Memory B cell (primary cell): ENCODE measurements around the gene CFAP251.
"Not testable (repeated sequence)": the region's sequence is repeated elsewhere in the genome, so short reads cannot be mapped to it uniquely, and the experiment has no call there.

Source experiments
- ATAC-seq: fragments of 150-1000 bp; cut with Tn5 transposase; 2 replicates; pipeline ENCODE4 v1.10.0; 2021; ENCODE audit warnings: low read depth, mild to moderate bottlenecking, moderate library complexity
- DNase-seq, 2 donors: peaks; one replicate each; pipeline ENCODE4 v3.0.0; 2022; ENCODE audit warnings: low spot score in 2 of 2
- H3K27ac Mint-ChIP-seq: one replicate; pipeline ENCODE4 v1.8.0; 2022; ENCODE audit warnings: mild to moderate bottlenecking, moderate library complexity, mixed read lengths
- H3K27me3 Mint-ChIP-seq: one replicate; pipeline ENCODE4 v1.8.0; 2022; ENCODE audit warnings: mixed read lengths
- H3K36me3 Mint-ChIP-seq: one replicate; pipeline ENCODE4 v1.8.0; 2022; ENCODE audit warnings: mild to moderate bottlenecking, mixed read lengths
- H3K4me1 Mint-ChIP-seq: one replicate; pipeline ENCODE4 v1.8.0; 2022; ENCODE audit warnings: mixed read lengths
- H3K4me3 Mint-ChIP-seq: one replicate; pipeline ENCODE4 v1.8.0; 2022; ENCODE audit warnings: mild to moderate bottlenecking, moderate library complexity, mixed read lengths
- H3K9me3 Mint-ChIP-seq: one replicate; pipeline ENCODE4 v1.8.0; 2022; ENCODE audit warnings: mixed read lengths

CFAP251 gene

DNA sequence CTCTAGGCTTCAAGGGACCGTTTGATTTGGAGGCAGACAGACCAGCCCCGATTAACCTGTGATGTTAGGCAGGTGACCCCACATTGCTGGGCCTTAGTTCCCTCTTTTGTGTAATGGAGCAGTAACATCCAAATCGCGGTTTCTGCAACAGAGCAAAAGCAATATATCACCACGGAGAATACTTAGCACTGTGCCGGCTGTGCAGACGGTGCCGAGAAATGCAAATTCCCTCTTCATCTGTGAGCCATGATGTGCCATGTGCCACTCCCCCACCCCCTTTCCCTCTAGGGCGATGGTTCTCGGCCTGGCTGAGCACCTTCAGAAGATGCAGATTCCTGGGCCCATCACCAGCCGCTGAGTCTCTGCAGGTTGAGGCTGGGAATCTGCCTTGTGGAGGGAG lies 114.2 kb downstream of the CFAP251 start:
- Mint-ChIP-seq H3K4me3 (no peak overlapping the region), H3K9me3 (no peaks in the 10 kb centered on the region), H3K4me1 (peaks cover 34% of the 10 kb centered on the region), H3K27ac (no peak overlapping the region), H3K36me3 (peaks cover 1% of the 10 kb centered on the region), H3K27me3 (peaks cover 4% of the 10 kb centered on the region)
- DNase-seq: peak in 1 of 2 donors; percentile 25
- ATAC-seq: peak; percentile 66

DNA sequence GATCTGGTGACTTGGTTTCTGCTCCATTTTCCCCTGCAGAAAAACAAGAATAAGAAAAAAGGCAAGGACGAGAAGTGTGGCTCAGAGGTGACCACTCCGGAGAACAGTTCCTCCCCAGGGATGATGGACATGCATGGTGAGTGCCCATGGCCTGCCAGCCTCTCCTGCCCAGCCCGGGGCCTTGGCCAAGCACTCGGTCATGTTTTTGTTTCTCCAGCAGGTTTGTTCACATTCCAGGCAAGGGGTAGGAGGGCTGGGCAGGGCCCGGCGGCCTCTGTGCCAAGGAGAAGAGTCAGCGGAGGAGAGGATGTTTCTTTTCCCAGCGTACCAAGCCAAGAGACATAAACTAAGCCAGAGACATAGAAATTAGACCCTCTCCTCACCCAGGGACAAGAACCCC lies 116.9 kb downstream of the CFAP251 start:
- no peaks in the 10 kb centered on the region for H3K9me3 Mint-ChIP-seq
- H3K27me3 Mint-ChIP-seq: peaks cover 2% of the 10 kb centered on the region
- DNase-seq (no peak), ATAC-seq (no peak)
- no peak overlapping the region for H3K27ac Mint-ChIP-seq
- peaks cover 1% of the 10 kb centered on the region for H3K36me3 Mint-ChIP-seq
- H3K4me1 Mint-ChIP-seq: peaks cover 17% of the 10 kb centered on the region
- no peak overlapping the region for H3K4me3 Mint-ChIP-seq

DNA sequence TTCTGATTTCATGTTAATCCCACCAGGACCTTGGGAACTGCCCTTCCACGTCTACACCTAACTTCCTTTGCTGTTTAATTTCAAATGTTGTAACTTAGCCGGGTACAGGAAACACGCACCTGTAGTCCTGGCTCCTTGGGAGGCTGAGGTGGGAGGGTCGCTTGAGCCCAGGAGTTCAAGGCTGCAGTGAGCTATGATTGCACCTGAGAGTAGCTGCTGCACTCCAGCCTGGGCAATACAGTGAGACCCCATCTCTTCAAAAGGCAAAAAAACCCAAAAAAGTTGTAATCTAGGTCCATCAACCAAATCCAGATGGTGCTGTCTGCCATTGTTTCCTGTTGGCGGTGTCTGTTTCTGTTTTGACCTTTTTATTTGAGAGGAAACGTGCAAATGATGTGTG lies 117.8 kb downstream of the CFAP251 start:
- no peak overlapping the region for H3K4me3 Mint-ChIP-seq
- DNase-seq: no peak
- ATAC-seq: no peak
- no peaks in the 10 kb centered on the region for H3K9me3 Mint-ChIP-seq
- H3K27me3 Mint-ChIP-seq: peaks cover 2% of the 10 kb centered on the region
- peaks cover 14% of the 10 kb centered on the region for H3K4me1 Mint-ChIP-seq
- no peak overlapping the region for H3K27ac Mint-ChIP-seq
- H3K36me3 Mint-ChIP-seq: peaks cover 1% of the 10 kb centered on the region

DNA sequence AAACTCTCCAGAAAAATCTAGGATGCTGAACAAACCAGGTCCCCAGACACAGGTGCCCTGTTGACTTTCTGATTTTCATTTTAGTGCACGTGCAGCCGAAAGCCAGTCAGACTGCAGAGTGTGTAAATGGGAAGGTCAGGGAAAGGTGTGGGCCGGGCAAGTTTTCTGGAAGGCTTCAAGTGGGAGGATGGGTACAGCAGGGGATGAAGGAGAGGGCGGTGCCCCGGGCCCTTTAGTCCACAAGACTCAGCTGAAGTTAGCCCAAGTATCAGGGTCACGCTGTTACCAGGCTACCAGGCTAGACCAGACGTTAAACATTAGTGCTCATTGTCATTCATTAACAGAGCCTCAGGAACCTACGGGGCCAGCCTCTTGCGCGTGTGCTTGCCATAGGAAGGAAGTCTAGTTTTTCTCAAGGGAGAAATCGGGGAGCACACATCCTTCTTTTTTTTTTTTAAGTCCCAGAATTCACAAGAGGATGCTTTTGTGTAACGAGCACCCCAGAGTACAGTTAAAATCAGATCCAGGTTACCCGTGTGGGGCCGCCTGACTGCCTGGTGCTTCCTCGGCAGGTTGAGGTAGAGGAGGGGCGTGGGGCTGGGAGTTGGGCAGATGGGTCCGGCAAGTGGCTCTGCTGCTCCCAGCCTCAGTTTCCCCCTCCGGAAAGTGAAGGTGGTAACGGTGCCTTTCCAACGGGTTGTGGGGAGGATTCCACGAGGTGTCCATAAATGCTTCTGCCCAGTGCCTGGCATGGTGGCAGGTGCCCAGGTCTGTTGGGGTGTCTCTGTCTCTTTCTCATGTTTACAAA lies 122.4 kb downstream of the CFAP251 start:
- Mint-ChIP-seq H3K4me3 (no peak overlapping the region), H3K4me1 (no peaks in the 10 kb centered on the region), H3K36me3 (peaks cover 9% of the 10 kb centered on the region), H3K27ac (no peak overlapping the region), H3K9me3 (no peaks in the 10 kb centered on the region), H3K27me3 (no peaks in the 10 kb centered on the region)
- no peak for DNase-seq
- no peak for ATAC-seq

DNA sequence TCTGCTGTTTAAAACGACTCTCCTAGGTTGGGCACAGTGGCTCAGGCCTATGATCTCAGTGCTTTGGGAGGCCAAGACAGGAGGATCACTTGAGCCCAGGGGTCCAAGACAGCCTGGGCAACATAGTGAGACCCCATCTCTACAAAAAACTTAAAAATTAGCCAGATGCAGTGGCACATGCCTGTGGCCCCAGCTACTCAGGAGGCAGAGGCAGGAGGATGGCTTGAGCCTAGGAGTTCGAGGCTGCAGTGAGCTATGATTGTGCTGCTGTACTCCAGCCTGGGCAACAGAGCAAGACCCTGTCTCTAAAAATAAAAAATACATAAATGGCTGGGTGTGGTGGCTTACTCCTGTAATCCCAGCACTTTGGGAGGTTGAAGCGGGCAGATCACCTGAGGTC lies 123.1 kb downstream of the CFAP251 start:
- not testable (repeated sequence) for H3K36me3 Mint-ChIP-seq, H3K4me1 Mint-ChIP-seq, ATAC-seq, DNase-seq, H3K9me3 Mint-ChIP-seq, H3K27me3 Mint-ChIP-seq, H3K4me3 Mint-ChIP-seq, H3K27ac Mint-ChIP-seq

DNA sequence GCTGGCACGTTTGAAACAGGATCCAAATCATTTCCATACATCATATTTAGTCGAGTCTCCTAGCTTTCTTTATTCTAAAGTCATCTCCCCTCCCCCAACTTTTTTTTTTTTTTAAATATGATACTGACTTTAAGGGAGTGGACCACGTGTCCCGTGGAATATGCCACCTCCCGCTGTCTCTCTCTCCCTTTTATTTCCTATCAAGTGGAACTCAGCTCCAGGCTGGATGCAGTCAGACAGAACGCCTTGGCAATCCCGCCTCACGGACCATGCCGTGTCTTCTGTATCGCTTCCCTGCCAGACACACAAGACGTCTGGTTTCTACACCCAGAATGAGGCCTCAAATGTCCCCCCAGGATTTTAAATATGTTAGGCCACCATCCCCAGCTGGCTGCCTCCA lies 124.5 kb downstream of the CFAP251 start:
- Mint-ChIP-seq H3K4me1 (no peaks in the 10 kb centered on the region), H3K4me3 (no peak overlapping the region), H3K9me3 (no peaks in the 10 kb centered on the region), H3K27me3 (no peaks in the 10 kb centered on the region), H3K36me3 (peaks cover 9% of the 10 kb centered on the region), H3K27ac (no peak overlapping the region)
- DNase-seq (no peak), ATAC-seq (no peak)

DNA sequence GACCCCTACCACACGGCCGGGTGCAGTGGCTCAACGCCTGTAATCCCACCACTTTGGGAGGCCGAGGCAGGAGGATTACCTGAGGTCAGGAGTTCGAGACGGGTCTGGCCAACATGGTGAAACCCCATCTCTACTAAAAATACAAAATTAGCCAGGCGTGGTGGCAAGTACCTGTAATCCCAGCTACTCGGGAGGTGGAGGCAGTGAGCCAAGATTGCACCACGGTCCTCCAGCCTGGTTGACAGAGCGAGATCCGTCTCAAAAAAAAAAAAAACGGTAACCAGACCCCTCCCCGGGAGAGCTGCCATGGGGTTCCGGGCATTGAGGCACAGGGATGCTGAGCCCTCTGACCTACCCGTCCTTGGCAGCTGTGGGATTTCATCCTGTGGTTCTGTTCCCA lies 125.1 kb downstream of the CFAP251 start:
- Mint-ChIP-seq H3K27ac (no peak overlapping the region), H3K9me3 (no peaks in the 10 kb centered on the region), H3K4me3 (no peak overlapping the region), H3K27me3 (no peaks in the 10 kb centered on the region), H3K4me1 (no peaks in the 10 kb centered on the region), H3K36me3 (peaks cover 9% of the 10 kb centered on the region)
- ATAC-seq (no peak), DNase-seq (no peak)

DNA sequence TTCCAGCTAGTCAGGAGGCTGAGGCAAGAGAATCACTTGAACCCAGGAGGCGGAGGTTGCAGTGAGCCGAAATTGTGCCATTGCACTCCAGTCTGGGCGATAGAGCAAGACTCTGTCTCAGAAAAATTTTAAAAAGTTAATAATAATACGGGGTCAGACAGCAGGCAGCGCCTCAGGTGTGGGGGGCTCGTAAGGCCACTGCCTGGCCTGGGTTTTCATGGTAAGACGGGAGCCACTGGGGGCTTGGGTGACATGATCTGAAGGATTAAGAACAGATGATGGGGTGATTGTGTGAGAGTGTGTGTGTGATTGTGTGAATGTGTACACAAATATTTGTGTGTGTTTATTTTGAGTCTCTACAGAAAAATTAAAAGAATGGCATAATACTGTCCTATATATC lies 126.9 kb downstream of the CFAP251 start:
- peaks cover 9% of the 10 kb centered on the region for H3K36me3 Mint-ChIP-seq
- no peak for ATAC-seq
- no peak overlapping the region for H3K4me3 Mint-ChIP-seq
- no peaks in the 10 kb centered on the region for H3K27me3 Mint-ChIP-seq
- H3K27ac Mint-ChIP-seq: no peak overlapping the region
- no peak for DNase-seq
- H3K9me3 Mint-ChIP-seq: no peaks in the 10 kb centered on the region
- H3K4me1 Mint-ChIP-seq: no peaks in the 10 kb centered on the region

DNA sequence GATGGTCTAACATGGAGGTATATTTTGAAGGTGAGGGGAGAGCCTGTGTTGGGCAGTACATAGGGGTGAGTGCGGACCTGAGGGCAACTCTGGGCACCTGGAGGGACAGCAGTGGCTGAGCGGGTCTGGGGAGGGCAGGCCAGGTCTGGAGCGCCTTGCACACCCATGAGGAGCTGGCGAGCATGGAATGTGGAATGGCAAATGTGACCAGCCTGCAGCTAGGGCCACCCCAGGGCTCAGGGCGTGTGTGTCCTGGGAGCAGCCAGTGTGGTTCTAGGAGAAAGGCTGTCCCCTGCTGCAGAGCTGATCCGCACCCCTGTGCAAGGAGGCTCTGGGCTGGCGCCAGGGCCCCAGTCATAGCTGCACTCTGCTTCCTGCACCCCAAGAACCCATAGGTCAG lies 127.8 kb downstream of the CFAP251 start:
- Mint-ChIP-seq H3K9me3 (no peaks in the 10 kb centered on the region), H3K4me3 (no peak overlapping the region), H3K36me3 (peaks cover 9% of the 10 kb centered on the region), H3K27ac (no peak overlapping the region), H3K27me3 (no peaks in the 10 kb centered on the region), H3K4me1 (no peaks in the 10 kb centered on the region)
- ATAC-seq (no peak), DNase-seq (no peak)

DNA sequence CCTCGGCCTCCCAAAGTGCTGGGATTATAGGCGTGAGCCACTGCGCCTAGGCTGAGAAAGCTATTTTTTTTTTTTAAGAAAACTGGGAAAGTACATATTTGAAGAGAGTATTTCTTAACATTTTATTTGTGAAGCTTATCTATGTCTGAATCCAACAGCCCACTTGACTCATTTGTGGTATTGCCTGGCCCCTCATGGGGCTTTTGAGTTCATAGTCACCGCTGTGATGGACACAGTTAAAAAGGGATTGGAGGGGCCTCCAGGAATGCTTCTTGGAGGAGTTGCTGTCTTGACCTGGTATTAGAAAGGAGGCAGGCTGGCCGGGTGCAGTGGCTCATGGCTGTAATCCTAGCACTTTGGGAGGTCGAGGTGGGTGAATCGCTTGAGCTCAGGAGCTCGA lies 129.8 kb downstream of the CFAP251 start:
- Mint-ChIP-seq H3K4me1 (no peaks in the 10 kb centered on the region), H3K9me3 (no peaks in the 10 kb centered on the region), H3K4me3 (no peak overlapping the region), H3K27ac (no peak overlapping the region), H3K27me3 (no peaks in the 10 kb centered on the region), H3K36me3 (peaks cover 7% of the 10 kb centered on the region)
- ATAC-seq: no peak
- DNase-seq: no peak

DNA sequence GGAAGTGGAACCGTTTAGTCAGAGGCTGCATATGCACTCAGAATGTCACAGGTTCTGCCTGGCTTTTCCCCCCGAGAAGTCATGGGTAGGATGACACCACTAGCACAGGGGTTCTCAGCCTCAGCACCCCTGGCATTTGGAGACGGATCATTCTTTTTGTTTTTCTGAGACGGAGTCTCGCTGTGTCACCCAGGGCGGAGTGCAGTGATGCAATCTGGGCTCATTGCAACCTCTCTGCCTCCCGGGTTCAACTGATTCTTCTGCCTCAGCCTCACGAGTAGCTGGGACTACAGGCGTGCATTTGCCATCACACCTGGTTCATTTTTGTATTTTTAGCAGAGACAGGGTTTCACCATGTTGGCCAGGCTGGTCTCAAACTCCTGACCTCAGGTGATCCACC lies 131.4 kb downstream of the CFAP251 start:
- Mint-ChIP-seq H3K36me3 (peaks cover 4% of the 10 kb centered on the region), H3K27ac (no peak overlapping the region), H3K9me3 (no peaks in the 10 kb centered on the region), H3K4me3 (no peak overlapping the region), H3K4me1 (no peaks in the 10 kb centered on the region), H3K27me3 (no peaks in the 10 kb centered on the region)
- DNase-seq (no peak), ATAC-seq (no peak)

DNA sequence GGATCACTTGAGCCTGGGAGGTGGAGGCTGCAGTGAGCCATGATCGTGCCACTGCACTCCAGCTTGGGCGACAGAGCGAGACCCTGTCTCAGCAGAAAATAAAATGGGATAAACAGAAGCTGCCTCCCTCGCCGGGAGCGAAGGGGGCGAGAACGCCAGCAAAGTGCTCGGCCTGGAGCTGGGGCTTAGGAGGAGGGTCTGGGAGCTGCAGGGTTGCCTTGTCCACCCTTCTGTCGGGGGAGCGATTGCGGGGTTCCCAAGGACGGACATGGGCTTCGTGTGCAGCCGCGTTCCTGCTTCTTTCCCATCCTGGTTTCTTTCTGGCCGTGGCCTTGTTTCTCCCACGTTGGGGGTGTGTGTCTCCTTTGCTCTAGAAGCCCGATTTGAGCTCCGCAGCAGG lies 132.3 kb downstream of the CFAP251 start:
- H3K27ac Mint-ChIP-seq: no peak overlapping the region
- no peaks in the 10 kb centered on the region for H3K36me3 Mint-ChIP-seq
- H3K4me3 Mint-ChIP-seq: no peak overlapping the region
- H3K4me1 Mint-ChIP-seq: no peaks in the 10 kb centered on the region
- ATAC-seq (no peak), DNase-seq (no peak)
- H3K9me3 Mint-ChIP-seq: no peaks in the 10 kb centered on the region
- H3K27me3 Mint-ChIP-seq: no peaks in the 10 kb centered on the region

DNA sequence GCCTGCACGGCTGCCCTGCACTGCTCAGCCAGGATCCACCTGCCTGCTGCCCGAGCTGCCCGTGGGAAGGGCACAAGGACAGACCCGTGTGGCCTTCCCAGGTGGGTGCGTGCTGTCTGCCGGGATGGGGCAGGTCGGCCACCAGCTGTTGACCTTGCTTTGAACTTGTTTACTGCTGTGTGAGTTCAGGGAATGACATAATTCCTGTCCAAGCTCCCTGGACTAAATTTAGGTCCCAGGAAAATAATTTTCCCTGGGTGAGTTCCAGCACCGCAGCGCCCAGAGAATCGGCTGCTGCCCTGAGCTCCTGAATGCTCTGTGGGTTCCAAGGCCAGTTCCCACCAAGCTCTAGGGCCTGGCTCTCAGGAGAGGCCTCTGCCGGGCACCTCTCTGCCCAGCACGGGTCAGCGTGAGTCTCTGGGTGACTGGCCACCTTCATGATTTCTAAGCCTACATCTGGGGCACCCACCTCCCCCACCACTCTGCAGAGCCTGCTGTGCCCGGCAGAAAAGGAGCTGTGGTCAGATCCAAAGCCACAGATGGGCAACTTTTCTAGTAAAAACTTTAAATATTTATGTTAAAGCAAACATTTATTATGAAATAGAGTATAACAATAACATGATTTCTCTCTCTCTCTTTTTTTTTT lies 133.0 kb downstream of the CFAP251 start:
- no peak overlapping the region for H3K27ac Mint-ChIP-seq
- H3K9me3 Mint-ChIP-seq: no peaks in the 10 kb centered on the region
- H3K4me3 Mint-ChIP-seq: no peak overlapping the region
- H3K4me1 Mint-ChIP-seq: no peaks in the 10 kb centered on the region
- H3K36me3 Mint-ChIP-seq: no peaks in the 10 kb centered on the region
- H3K27me3 Mint-ChIP-seq: no peaks in the 10 kb centered on the region
- ATAC-seq: no peak
- no peak for DNase-seq

DNA sequence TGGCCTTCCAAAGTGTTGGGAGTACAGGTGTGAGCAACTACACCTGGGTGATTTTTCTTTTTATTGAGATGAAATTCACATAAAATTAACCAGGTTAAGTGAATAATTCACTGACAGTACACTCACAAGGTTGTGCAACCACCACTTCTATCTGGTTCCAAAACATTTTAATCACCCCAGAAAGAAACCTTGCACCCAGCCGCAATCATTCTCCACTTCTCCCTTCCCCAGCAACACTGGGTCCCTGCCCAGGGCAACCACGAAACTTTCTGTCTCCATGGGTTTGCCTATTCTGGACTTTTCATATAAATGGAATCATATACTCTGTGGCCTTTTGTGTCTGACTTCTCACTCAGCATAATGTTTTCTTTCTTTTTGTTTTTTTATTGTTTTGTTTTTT lies 133.9 kb downstream of the CFAP251 start:
- Mint-ChIP-seq H3K9me3 (no peaks in the 10 kb centered on the region), H3K36me3 (no peaks in the 10 kb centered on the region), H3K27me3 (no peaks in the 10 kb centered on the region), H3K4me1 (no peaks in the 10 kb centered on the region), H3K27ac (no peak overlapping the region), H3K4me3 (no peak overlapping the region)
- ATAC-seq: no peak
- DNase-seq: no peak
